WI38 (cell line): Measurements from ENCODE around the gene USP51.
"Not testable (repeated sequence)": the region's sequence is repeated elsewhere in the genome, so short reads cannot be mapped to it uniquely, and the experiment has no call there.

Experiments used
- H3K4me3 ChIP-seq: 2 replicates; pipeline ENCODE4 v1.5.1; 2011; ENCODE audit warnings: low read depth, mild to moderate bottlenecking, control low read depth, low read length
- TF ChIP-seq, protein P1 (sequence below): IDR thresholded peaks from 2 replicates; pipeline ENCODE4 v1.5.1; 2012; ENCODE audit warnings: low read depth, mild to moderate bottlenecking, control low read depth, low read length

USP51 gene

DNA sequence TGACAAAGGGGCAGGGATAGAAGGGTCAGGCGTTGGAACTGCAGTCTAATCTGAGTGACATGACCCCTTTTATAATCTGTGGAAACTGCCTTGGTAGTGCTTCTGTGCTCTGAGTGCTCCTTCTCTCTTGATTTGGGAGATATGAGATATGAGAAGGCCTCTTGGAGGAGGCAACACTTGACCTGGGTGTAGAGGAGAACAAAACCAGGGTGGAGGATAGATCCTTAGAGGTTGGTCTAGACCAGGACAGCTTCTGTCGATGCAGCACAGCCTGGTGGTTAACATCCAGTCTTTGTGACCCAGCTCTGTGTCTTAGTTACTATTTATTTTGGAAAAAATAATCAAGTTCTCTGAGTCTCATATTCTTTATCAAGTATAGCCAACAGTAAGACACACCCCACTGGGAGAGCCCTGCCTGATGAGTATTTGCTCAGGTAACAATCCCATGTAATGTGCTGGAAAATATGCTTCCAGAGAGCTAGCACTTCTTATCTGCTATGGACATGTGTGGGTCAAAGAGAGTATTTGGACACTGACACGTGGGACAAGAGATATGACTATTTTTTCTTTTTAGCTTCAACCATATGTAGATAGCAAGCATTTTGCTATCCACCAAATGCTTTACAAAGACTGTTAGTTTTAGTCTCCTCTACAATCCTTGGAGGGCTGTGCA is 9.1 kb downstream of the USP51 start:
- no peak overlapping the region for H3K4me3 ChIP-seq
- TF ChIP-seq, protein P1, sequence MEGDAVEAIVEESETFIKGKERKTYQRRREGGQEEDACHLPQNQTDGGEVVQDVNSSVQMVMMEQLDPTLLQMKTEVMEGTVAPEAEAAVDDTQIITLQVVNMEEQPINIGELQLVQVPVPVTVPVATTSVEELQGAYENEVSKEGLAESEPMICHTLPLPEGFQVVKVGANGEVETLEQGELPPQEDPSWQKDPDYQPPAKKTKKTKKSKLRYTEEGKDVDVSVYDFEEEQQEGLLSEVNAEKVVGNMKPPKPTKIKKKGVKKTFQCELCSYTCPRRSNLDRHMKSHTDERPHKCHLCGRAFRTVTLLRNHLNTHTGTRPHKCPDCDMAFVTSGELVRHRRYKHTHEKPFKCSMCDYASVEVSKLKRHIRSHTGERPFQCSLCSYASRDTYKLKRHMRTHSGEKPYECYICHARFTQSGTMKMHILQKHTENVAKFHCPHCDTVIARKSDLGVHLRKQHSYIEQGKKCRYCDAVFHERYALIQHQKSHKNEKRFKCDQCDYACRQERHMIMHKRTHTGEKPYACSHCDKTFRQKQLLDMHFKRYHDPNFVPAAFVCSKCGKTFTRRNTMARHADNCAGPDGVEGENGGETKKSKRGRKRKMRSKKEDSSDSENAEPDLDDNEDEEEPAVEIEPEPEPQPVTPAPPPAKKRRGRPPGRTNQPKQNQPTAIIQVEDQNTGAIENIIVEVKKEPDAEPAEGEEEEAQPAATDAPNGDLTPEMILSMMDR, result no peak

DNA sequence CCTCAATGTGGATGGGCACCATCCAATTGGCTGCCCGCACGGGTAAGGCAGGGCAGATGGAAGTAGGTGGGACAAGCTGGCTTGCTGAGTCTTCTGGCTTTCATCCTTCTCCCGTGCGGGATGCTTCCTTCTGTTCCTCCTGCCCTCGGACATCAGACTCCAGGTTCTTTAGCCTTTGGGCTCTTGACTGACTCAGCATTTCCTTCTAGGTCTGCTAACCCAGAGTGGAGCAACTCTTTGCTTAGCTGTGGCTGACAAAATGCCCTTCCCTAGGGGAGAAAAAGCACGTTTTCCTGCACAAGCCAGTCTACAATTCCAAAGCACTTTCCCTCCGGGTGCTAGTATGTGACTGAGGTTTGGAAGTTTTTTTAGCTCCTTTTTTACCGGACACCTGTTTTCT is 9.7 kb downstream of the USP51 start:
- H3K4me3 ChIP-seq, result not testable (repeated sequence)

DNA sequence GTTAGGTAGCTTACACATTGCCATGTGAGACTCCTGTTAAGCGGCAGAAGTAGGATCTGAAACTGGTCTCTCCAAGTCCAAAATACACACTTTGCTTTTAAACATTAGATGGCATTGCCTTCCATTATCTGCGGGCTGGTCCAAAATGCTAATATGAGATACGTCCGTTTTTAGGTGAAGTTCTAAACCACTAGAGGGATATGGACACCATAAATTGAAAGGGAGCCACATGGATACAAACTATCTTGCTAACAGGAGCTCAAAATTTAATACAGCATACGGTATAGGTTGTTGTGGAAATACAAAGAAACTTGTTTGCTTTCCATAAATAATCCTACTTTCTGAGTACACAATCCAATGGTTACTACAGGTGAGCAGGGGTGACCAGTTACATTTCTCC is 23.9 kb downstream of the USP51 start:
- not testable (repeated sequence) for H3K4me3 ChIP-seq

DNA sequence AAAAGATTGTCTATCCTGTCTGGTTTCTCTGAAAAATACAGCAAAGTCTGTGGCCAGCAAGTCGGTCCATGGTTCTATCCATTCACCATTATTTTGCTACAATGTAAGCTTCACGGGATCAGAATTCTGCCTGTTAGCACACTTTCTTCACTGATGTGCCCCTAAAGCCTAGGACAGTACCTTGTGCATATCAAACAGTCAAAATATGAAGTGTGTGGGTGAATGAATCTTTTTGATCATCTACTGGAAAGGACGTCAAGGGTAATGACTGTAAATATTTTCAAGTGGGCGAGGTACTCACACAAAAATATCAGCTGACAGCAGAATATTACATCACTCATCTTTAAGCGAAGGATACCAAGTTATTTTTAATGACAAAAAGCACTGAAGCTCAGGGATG is 24.5 kb downstream of the USP51 start:
- not testable (repeated sequence) for H3K4me3 ChIP-seq

DNA sequence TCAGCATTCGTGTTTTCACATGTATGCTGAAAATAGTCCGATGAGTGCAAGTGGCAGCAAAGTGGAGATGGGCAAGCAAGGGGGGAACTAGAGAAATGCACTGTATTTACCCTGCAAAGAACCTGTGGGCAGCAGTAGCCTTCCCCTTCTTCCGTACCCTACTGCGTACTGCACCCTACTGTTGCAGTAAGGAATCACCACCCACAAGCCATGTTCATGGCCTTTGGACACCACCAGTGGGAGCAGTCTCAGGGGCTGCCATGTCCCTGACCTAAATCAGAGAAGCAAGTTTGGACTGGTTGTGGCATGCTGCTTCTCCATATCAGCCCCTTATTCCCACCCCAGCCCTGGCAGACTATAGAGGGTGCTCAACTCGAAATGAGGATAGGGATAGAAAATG is 25.6 kb downstream of the USP51 start:
- H3K4me3 ChIP-seq, result not testable (repeated sequence)

DNA sequence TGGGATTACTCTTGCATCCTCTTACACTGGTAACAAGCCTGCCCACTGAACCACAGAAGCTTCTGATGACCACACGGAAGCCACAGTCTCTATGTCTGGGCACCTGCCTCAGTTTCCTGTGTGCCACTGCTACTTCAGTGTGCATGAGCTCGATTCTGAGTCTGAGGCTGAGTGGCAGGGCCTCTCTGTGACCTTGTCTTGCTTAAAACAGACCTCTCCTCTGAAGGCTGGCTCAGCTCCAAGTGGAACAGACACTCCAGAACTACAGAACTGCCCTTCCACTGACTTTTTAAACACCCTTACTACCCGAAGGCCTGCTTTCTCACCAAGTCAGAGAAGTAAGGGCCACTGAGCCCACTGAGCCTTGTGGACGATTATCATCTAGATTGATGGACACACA is 29.7 kb downstream of the USP51 start:
- H3K4me3 ChIP-seq, result not testable (repeated sequence)

DNA sequence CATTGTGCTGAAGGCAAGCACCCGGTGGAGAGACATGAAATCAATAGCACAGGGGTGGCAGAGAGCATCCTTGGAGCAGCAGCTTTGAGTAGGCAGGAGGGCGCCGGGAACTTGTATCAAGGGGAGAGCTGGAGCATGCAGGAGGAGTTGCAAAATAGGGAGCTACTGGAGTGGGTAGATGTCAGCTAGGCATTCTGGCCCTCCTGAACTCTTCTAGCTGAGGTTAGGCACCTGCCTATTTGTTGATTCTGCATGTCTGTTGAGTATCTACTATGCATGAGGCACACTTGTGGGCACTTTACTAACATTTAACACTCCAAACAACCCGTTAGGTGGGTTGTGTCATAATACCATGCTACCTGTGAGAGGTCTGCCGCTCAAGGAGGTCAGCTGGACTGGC is 30.2 kb downstream of the USP51 start:
- not testable (repeated sequence) for H3K4me3 ChIP-seq

DNA sequence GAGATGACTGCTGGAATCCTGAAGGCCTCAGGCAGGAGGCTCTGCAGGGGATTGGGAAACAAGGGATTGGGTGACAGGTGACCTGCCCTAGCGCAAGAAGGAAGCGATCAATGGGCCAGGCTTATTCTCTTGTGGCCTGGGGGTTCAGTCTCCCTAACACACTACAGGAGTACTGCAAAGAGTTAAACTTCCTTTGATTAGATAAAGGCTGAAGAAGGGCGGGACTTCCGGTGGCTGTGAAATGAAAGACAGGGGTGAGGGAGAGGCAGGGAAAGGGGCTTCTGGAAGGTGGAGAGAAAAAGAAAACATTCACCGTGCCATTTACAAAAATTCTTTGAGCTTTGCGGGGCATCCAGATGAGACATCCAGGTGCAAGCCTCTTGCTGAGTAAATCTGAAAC is 33.9 kb downstream of the USP51 start:
- H3K4me3 ChIP-seq, result not testable (repeated sequence)

DNA sequence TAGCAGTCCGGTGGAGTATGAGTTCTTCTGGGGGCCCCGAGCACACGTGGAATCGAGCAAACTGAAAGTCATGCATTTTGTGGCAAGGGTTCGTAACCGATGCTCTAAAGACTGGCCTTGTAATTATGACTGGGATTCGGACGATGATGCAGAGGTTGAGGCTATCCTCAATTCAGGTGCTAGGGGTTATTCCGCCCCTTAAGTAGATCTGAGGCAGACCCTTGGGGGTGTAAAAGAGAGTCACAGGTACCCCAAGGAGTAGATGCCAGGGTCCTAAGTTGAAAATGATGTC is 36.9 kb downstream of the USP51 start:
- peak overlapping the region; percentile 70 for H3K4me3 ChIP-seq
- TF ChIP-seq, protein P1, result no peak

DNA sequence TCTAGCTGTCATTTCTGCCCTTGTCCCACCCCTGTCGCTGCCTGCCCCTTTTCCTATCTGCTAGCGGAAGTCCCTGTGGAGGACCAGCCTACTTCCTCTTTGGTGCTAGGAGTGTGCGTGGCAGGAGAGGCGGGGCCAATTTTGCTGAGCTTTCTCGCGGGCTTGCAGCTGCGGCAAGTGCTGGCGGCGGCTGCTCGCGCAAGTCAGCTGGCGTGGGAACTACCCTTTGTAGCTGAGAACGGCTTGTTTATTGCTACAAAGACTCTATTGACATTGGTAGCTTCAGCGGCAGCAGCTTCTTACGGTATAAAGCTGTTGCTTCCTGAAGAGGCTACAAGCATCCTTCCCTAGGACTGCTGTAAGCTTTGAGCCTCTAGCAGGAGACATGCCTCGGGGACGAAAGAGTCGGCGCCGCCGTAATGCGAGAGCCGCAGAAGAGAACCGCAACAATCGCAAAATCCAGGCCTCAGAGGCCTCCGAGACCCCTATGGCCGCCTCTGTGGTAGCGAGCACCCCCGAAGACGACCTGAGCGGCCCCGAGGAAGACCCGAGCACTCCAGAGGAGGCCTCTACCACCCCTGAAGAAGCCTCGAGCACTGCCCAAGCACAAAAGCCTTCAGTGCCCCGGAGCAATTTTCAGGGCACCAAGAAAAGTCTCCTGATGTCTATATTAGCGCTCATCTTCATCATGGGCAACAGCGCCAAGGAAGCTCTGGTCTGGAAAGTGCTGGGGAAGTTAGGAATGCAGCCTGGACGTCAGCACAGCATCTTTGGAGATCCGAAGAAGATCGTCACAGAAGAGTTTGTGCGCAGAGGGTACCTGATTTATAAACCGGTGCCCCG is 37.4 kb downstream of the USP51 start, which contains the start of gene MAGEH1:
Gene MAGEH1, plus strand, starts transcription at position 138 of the 843 bp plus-strand sequence. Its CDS starts 248 bp downstream, at position 386.
- H3K4me3 ChIP-seq, result peak within 1 kb of the TSS; percentile 70
- TF ChIP-seq, protein P1, result no peak

DNA sequence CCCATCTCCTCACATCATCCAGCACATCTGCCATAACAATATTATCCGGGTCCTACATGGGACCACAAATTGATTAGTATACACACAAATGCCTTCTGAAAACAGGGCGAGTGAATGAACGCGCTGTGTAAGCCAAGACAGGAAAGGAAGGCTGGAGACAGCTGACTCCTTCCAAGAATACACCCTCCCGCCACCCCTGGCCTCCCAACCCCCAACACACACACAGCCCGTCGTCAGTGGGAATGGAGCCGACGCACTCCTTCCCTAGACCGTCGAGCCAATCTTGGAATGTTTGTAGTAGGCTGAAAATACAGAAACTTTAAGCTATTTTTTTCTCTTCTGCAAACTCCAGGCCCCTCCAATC is 38.0 kb downstream of the USP51 start:
- TF ChIP-seq, protein P1, result no peak
- H3K4me3 ChIP-seq, result peak overlapping the region; percentile 70
